HG02970 (cell line): ENCODE data around the gene CYP2F1.

Source experiments
- ATAC-seq: cut with Tn5 transposase; IDR thresholded peaks from one replicate; pipeline ENCODE4 v1.9.1; 2021; ENCODE audit warnings: mild to moderate bottlenecking, moderate library complexity, moderate number of reproducible peaks; ENCODE audit not compliant: unreplicated experiment, low FRiP score

The CYP2F1 gene

GRCh38 chr19:41175801-41176777 lies 61.9 kb downstream of the CYP2F1 start:
- no peak for ATAC-seq
